ENCODE data around the gene VCY. TPM values are rescaled to one million over a fixed set of nuclear protein-coding genes. Genes with fewer than 3 reads are reported as not detected.
"Not testable (repeated sequence)": the region's sequence is repeated elsewhere in the genome, so short reads cannot be mapped to it uniquely, and the experiment has no call there.

VCY gene
- total RNA-seq (not detected), polyA plus RNA-seq (not detected), total RNA-seq (not detected)

DNA sequence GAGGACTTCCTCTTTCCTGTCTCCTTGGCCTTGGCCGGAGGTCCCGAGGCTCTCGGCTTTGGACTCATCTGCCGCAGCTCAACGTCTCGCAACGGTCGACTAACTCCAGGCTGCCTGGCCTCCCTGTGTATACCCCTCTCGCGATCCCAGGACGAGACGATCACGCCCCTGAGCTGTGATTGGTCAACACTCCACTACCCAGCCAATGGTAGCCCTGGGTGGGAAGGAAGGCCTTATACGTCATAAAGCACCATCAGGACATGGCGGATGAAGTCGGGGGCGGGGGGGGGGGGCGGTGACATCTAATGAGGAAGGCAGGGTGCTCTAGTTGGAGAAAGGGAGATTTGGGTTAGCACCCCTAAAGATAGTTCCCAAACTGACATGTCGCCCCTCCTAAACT, at the start of gene VCY:
TSS of gene VCY (minus strand) at position 101 of the 400 bp plus-strand sequence. CDS start at position 68, 33 bp downstream.
- H3K36me3 Mint-ChIP-seq; H3K4me1 ChIP-seq (ENCODE audit: control insufficient read depth in 2 of 2, insufficient read depth in 2 of 2, low read length in 2 of 2); H3K27ac ChIP-seq (ENCODE audit: low read depth, low read length); H3K27me3 ChIP-seq (ENCODE audit: control insufficient read depth in 2 of 2, insufficient read depth in 2 of 2, low read length in 2 of 2); CTCF ChIA-PET; DNase-seq; H3K36me3 ChIP-seq (ENCODE audit: control insufficient read depth in 2 of 3, insufficient read depth in 3 of 3, low read length in 3 of 3); H3K4me3 Mint-ChIP-seq; H3K9me3 ChIP-seq (ENCODE audit: control insufficient read depth in 2 of 3, low read length in 3 of 3); H3K4me1 Mint-ChIP-seq; H3K9me3 Mint-ChIP-seq; H3K27ac Mint-ChIP-seq; intact Hi-C loops (cut with micrococcal nuclease); ATAC-seq; H3K27me3 Mint-ChIP-seq; POLR2A ChIA-PET; H3K4me3 ChIP-seq (ENCODE audit: low read length): not testable (repeated sequence)

DNA sequence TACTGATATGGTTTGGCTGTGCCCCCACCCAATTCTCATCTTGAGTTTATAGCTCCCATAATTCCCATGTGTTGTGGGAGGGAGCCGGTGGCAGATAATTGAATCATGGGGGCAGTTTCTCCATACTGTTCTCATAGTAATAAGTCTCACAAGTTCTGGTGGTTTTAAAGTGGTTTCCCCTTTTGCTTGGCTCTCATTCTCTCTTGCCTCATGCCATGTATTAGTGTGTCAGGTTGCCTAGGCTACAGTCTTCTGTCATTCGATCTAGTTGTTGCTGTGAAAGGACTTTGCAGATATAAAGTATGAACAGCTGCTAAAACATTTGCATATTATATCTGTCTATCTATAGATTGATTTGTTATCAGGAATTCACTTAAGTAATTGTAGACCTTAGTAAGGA, 44.1 kb upstream of the VCY start:
- H3K9me3 ChIP-seq (ENCODE audit: control insufficient read depth in 2 of 3, low read length in 3 of 3); H3K36me3 Mint-ChIP-seq; H3K4me3 ChIP-seq (ENCODE audit: low read length); intact Hi-C loops (cut with micrococcal nuclease); POLR2A ChIA-PET; H3K4me1 Mint-ChIP-seq; H3K9me3 Mint-ChIP-seq; CTCF ChIA-PET; H3K27ac ChIP-seq (ENCODE audit: low read depth, low read length); H3K4me3 Mint-ChIP-seq; H3K27me3 ChIP-seq (ENCODE audit: control insufficient read depth in 2 of 2, insufficient read depth in 2 of 2, low read length in 2 of 2); ATAC-seq; H3K4me1 ChIP-seq (ENCODE audit: control insufficient read depth in 2 of 2, insufficient read depth in 2 of 2, low read length in 2 of 2); H3K27ac Mint-ChIP-seq; DNase-seq; H3K27me3 Mint-ChIP-seq; H3K36me3 ChIP-seq (ENCODE audit: control insufficient read depth in 2 of 3, insufficient read depth in 3 of 3, low read length in 3 of 3): not testable (repeated sequence)

DNA sequence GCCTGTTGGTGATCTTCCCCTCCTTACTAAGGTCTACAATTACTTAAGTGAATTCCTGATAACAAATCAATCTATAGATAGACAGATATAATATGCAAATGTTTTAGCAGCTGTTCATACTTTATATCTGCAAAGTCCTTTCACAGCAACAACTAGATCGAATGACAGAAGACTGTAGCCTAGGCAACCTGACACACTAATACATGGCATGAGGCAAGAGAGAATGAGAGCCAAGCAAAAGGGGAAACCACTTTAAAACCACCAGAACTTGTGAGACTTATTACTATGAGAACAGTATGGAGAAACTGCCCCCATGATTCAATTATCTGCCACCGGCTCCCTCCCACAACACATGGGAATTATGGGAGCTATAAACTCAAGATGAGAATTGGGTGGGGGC, 25.6 kb upstream of the VCY start:
- H3K4me3 Mint-ChIP-seq; H3K27me3 Mint-ChIP-seq; H3K27ac Mint-ChIP-seq; H3K4me1 Mint-ChIP-seq; DNase-seq; H3K9me3 ChIP-seq (ENCODE audit: control insufficient read depth in 2 of 3, low read length in 3 of 3); H3K9me3 Mint-ChIP-seq; CTCF ChIA-PET; POLR2A ChIA-PET; H3K4me3 ChIP-seq (ENCODE audit: low read length); H3K36me3 ChIP-seq (ENCODE audit: control insufficient read depth in 2 of 3, insufficient read depth in 3 of 3, low read length in 3 of 3); H3K36me3 Mint-ChIP-seq; ATAC-seq; intact Hi-C loops (cut with micrococcal nuclease); H3K27me3 ChIP-seq (ENCODE audit: control insufficient read depth in 2 of 2, insufficient read depth in 2 of 2, low read length in 2 of 2); H3K27ac ChIP-seq (ENCODE audit: low read depth, low read length); H3K4me1 ChIP-seq (ENCODE audit: control insufficient read depth in 2 of 2, insufficient read depth in 2 of 2, low read length in 2 of 2): not testable (repeated sequence)

DNA sequence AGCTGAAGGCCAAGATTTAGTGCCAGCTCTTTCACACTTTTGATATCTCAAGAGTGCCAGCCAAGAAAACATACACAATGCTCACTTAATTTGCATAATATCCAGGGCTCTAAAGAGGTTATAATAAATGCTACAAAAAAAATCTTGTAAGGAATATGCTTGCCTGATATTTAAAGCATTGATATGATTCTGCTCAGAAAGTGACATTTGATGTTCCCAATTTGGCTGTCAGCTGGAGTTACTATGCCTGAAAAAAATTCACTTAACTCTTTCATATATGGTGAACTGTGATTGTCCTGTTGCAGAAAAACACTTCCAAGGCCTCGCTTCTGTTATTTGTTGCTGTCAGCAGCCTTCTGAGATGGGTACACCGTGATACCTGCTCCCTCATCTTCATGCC, 43.9 kb downstream of the VCY start:
- ATAC-seq; DNase-seq; intact Hi-C loops (cut with micrococcal nuclease); H3K9me3 ChIP-seq (ENCODE audit: control insufficient read depth in 2 of 3, low read length in 3 of 3); POLR2A ChIA-PET; H3K4me1 Mint-ChIP-seq; H3K36me3 Mint-ChIP-seq; H3K27me3 Mint-ChIP-seq; H3K27ac ChIP-seq (ENCODE audit: low read depth, low read length); H3K9me3 Mint-ChIP-seq; H3K4me3 Mint-ChIP-seq; H3K27ac Mint-ChIP-seq; H3K4me3 ChIP-seq (ENCODE audit: low read length); H3K27me3 ChIP-seq (ENCODE audit: control insufficient read depth in 2 of 2, insufficient read depth in 2 of 2, low read length in 2 of 2); H3K36me3 ChIP-seq (ENCODE audit: control insufficient read depth in 2 of 3, insufficient read depth in 3 of 3, low read length in 3 of 3); H3K4me1 ChIP-seq (ENCODE audit: control insufficient read depth in 2 of 2, insufficient read depth in 2 of 2, low read length in 2 of 2); CTCF ChIA-PET: not testable (repeated sequence)

Other genes with a start within 250 kb of the VCY start
- not detected for gene VCY1B, start 69.8 kb upstream of the VCY start, total RNA-seq
- gene VCY1B, start 69.8 kb upstream of the VCY start, polyA plus RNA-seq, result not detected